GM12801 (cell line): ENCODE results near the gene TMEM40.

ENCODE experiments used
- CTCF ChIP-seq: IDR thresholded peaks from one replicate; pipeline ENCODE4 v1.5.1; 2011; ENCODE audit warnings: control low read depth; ENCODE audit not compliant: insufficient read length; ENCODE audit errors: extremely low read depth

TMEM40 gene

GRCh38 chr3:12743583-12743982 lies 15.5 kb downstream of the TMEM40 start:
- TF ChIP-seq CTCF: no peak

GRCh38 chr3:12742330-12743107 lies 16.5 kb downstream of the TMEM40 start:
- TF ChIP-seq CTCF: no peak

GRCh38 chr3:12741209-12741608 lies 17.9 kb downstream of the TMEM40 start:
- no peak for TF ChIP-seq CTCF

GRCh38 chr3:12737833-12738232 lies 21.2 kb downstream of the TMEM40 start:
- TF ChIP-seq CTCF: no peak

GRCh38 chr3:12737319-12737718 lies 21.7 kb downstream of the TMEM40 start:
- no peak for TF ChIP-seq CTCF

- TF ChIP-seq CTCF: no peak
These were observed 24.1 kb downstream of the TMEM40 start for GRCh38 chr3:12734960-12735359.

- no peak for TF ChIP-seq CTCF
These were observed 25.5 kb downstream of the TMEM40 start for GRCh38 chr3:12733566-12733965.
